Measurements from ENCODE around the gene HERC2.
"Not testable (repeated sequence)": the region's sequence is repeated elsewhere in the genome, so short reads cannot be mapped to it uniquely, and the experiment has no call there.

Gene HERC2

GRCh38 chr15:28130651-28131050, 191.3 kb downstream of the HERC2 start:
- DNase-seq (ENCODE audit: low read depth in 2 of 2), result no peak

- DNase-seq (ENCODE audit: low read depth in 2 of 2), result no peak
Observed at GRCh38 chr15:28129231-28129848, 192.6 kb downstream of the HERC2 start.

GRCh38 chr15:28128031-28128430, 193.9 kb downstream of the HERC2 start:
- DNase-seq (ENCODE audit: low read depth in 2 of 2), result no peak

- no peak for DNase-seq (ENCODE audit: low read depth in 2 of 2)
Observed at GRCh38 chr15:28127036-28127435, 194.9 kb downstream of the HERC2 start.

DNA sequence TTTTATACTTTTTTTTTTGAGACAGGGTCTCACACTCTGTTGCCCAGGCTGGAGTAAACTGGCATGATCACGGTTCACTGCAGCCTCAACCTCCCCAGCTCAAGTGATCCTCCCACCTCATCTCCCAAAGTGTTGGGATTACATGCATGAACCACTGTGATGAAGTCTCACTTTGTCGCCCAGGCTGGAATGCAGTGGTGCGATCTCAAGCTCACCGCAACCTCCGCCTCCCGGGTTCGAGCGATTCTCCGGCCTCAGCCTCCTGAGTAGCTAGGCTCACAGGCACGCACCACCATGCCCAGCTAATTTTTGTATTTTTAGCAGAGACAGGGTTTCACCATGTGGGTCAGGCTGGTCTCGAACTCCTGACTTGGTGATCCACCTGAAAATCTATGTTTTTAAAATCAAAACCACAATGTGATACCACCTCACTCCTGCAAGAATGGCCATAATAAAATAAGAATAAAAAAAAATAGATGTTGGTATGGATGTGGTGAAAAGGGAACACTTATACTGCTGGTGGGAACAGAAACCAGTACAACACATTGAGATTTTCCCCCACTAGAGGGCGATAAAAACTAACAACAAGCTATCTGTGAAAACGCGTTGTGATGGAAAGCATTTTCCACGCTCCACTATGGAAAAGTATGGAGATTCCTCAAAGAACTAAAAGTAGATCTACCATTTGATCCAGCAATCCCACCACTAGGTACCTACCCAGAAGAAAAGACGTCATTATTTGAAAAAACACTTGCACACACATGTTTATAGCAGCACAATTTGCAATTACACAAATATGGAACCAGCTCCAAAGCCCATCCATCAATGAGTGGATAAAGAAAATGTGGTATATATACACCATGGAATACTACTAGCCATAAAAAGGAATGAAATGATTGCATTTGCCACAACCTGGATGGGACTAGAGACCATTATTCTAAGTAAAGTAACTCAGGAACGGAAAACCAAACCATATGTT, 196.0 kb downstream of the HERC2 start:
- DNase-seq (ENCODE audit: low read depth in 2 of 2), result no peak

DNA sequence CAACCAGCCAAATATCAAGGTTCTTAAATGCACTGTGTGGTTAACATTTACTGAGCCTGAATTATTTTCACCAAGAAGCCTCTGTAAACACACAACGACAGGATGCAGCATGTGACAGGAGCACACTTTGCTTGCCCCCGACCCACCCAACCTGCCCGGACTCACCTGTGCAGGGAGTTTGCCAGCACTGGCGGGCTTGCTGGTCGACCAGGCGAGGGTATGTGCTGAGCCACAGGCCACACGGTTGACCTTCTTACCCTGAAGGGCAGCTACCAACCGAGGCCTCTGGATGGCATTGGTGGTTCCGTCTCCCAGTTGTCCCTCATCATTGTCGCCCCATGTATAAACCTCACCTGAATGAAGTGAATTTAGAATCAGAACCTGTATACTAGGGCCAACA, 197.1 kb downstream of the HERC2 start:
- DNase-seq (ENCODE audit: low read depth in 2 of 2), result no peak

DNA sequence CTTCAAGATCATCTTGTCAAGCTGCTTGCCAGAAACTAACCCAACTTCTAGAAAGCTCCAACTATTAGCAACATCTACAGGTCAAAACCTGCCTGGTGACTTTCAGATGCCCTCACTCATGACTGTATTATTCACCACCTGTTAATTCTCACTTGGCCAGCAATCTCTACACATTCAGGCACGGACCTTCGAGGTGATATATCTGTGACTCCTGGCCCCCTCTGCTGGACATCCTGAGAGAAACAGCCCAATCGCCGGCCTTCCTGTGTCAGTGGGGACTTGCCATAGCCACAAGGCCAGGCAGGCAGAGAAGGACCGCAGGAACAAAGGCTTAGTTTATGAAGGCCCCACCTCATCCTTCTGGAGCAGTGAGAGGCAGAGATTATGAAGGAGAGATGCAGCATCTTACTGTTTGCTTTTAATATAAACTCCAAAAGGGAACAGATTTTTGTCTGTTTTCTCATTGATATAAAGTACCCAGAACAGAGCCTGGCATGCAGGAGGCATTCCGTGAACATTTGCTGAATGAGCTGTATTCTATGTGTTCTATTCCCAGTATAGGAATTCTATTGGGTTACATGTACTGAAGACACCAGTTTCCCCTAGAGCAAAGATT, 198.5 kb downstream of the HERC2 start:
- no peak for DNase-seq (ENCODE audit: low read depth in 2 of 2)

GRCh38 chr15:28122038-28122949, 199.7 kb downstream of the HERC2 start:
- DNase-seq (ENCODE audit: low read depth in 2 of 2), result no peak

DNA sequence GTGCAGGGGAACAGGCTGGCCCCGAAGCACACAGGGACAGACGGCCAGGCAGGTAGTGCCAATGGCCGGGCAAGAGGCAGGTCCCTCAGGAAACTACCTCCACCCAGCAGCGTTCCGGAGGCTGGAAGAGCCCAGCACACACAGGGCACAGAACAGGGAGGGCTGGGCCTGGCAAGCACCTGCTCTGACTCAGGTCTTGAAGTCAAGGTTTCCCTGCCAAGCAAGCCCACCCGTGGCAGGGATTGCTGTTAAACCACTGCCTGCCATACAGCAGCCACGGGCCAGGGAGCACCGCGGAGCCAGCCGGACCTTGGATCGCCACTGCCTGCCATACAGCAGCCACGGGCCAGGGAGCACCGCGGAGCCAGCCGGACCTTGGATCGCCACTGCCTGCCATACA, 200.4 kb downstream of the HERC2 start:
- not testable (repeated sequence) for DNase-seq (ENCODE audit: low read depth in 2 of 2)

- no peak for DNase-seq (ENCODE audit: low read depth in 2 of 2)
Observed at GRCh38 chr15:28120359-28120640, 201.7 kb downstream of the HERC2 start.

DNA sequence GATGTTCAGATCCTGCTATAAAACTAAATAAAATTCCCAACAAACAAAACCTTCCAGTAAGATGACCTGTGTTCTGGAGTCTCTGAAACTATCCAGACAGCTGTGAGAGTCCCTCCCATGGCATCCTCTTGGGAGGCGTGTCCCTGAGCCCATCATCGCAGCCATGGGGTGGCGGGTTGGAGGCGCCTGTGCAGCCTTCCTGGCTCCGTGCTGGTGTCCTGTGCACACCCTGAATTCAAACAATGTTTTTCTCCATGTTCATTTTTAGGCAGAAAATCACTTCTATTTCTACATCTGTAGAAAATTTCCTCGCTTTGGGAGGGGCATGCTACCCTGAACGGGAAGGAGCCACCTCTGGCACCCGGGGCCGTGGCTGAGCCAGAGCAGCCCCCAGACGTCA, 203.4 kb downstream of the HERC2 start:
- no peak for DNase-seq (ENCODE audit: low read depth in 2 of 2)

DNA sequence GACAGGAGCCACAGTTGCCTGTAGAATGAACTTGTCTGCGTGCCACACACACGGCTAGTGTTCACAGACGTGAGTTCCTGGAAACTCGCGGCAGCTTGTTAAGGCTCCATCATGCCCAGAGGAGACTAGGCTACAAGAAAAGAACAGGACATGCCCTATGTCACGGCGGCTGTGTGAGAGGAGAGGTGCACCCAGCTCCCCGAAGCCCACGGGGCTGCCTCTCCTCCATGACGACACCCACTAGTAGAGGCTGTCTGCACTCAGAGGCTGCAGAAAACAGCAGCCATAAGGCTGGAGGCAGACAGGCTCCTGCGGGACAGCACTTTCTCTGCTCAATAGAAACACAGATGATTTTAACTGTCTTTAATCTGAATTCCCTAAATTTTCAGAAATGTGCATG, 203.9 kb downstream of the HERC2 start:
- no peak for DNase-seq (ENCODE audit: low read depth in 2 of 2)

DNA sequence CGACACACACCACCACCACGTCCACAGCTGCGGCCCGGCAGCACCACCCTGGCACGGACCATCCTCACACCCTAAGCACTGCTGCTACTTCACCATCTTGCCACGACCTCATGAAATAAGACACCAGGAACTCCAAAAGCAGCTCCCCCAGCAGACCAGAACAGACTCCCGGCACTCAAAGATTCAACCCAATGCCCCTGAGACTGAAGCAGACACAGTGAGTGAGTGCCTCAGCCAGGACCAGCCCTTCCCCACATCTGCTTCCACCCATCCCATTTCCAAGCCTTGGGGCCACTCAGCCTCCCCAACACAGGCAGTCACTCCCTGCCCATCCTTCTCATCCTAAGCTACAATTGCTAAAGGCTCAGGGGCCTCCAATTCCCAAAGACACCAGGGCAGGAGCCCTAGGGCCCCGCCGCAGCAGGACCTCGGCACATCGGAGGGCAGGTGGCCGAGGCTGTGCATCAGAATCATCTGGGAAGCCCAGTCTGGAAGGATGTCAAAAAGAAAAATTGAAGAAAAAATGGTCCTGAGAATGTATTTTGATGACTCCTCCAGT, 204.5 kb downstream of the HERC2 start:
- no peak for DNase-seq (ENCODE audit: low read depth in 2 of 2)

- DNase-seq (ENCODE audit: low read depth in 2 of 2), result no peak
Observed at GRCh38 chr15:28116521-28117431, 205.2 kb downstream of the HERC2 start.

- DNase-seq (ENCODE audit: low read depth in 2 of 2), result no peak
Observed at GRCh38 chr15:28115871-28116270, 206.1 kb downstream of the HERC2 start.

DNA sequence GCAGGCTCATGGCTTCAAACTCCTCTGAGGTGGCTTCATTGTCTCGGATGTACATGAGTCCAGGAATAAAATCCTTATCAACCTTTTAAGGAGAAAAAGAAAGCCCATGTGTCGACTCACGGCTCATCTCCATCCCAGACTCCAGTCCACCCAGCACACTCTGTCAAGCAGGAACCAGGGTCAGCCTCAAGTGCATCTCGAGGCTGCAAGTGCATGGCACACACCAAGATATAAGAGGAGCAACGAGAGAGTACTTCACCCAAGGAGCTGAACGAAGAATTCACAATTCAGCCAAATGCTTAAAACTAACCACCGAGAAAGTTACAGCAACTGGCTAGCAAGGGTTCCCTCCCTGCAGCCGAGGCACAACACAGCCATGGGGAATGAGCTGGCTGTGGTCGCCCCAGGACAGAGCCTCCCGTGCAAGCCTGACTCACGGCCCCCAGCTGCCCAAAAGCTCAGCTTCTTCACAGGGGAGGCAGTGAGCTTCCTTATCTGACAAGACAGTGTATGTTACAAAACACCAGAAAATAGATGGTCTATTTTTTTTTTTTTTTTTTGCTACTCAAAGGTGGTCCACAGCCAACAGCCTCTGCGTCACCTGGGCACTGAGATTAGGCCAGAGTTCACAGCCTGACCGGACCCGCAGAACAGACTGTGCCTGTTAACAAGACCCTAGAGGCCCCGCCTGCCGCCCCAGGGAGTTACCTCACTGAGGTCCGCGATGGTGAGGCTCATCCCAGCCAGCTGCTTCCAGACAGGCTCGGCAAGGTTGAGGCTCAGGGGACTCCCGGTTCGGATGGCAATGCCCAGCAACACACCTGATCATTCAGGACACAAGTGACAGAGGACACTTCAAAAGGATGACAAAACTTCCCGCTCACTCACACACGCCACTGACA, 207.0 kb downstream of the HERC2 start:
- no peak for DNase-seq (ENCODE audit: low read depth in 2 of 2)

GRCh38 chr15:28114114-28114455, 207.9 kb downstream of the HERC2 start:
- DNase-seq (ENCODE audit: low read depth in 2 of 2), result no peak

DNA sequence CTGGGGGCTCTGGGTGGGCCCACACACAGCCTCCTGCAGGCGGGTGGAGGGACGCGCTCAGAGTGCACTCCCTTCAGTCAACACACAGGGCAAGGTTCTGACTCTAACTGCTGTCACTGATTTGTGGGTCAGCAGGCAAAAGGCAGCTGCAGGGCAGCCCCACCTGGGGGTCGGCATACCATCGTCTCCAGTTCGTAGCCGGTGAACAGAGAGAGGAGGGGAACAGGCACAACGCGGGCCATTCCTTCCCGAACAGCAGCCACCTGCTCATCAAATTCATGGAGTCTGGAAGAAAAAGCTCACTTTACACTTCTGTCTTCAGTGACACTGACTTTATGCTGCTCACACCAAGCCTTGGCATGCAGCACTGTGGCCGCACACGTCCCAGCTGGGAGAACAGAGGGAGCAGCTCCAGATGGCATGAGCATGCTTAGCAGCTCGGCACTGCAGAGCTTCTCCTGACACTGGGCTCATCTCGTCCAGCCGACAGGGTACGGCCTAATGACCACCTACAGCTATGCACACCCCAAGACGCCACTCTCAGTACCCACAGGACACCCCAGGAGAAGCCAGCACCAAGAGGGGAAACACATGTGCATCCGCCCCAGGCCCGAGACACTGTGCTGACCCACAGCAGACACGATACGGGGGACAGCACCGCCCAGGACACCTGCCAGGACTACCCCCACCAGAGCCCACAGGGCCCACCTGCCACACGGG, 208.4 kb downstream of the HERC2 start:
- DNase-seq (ENCODE audit: low read depth in 2 of 2), result no peak

- no peak for DNase-seq (ENCODE audit: low read depth in 2 of 2)
Observed at GRCh38 chr15:28112962-28113361, 209.0 kb downstream of the HERC2 start.

All from stimulated activated CD8-positive, alpha-beta memory T cell treated with anti-CD3 and anti-CD28 coated beads, Interleukin-15, amount 100 ng/mL, for 48 hours (primary cell).